Ovary (tissue), 9 donors: ENCODE results near the gene RBM6. TPM values are rescaled to one million over a fixed set of nuclear protein-coding genes. Genes with fewer than 3 reads are reported as not detected.
"Not testable (repeated sequence)": the region's sequence is repeated elsewhere in the genome, so short reads cannot be mapped to it uniquely, and the experiment has no call there.

Source experiments
- DNase-seq, 5 donors: peaks; one replicate each; pipeline ENCODE4 v3.0.0-alpha.2; 2019 to 2020
- H3K27ac ChIP-seq, 2 donors: fragments of 200-600 bp; one replicate each; pipeline versions ENCODE4 v1.5.1 to v1.8.0; 2019 to 2022
- H3K27me3 ChIP-seq: fragments of 200-600 bp; one replicate; pipeline ENCODE4 v1.8.0; 2022
- H3K36me3 ChIP-seq: fragments of 200-600 bp; sonication (generic); one replicate; pipeline ENCODE4 v1.5.1; 2019
- H3K4me1 ChIP-seq: one replicate; pipeline ENCODE4 v1.8.1; 2013; ENCODE audit warnings: mild to moderate bottlenecking, moderate library complexity; ENCODE audit not compliant: insufficient read depth
- H3K4me3 ChIP-seq: fragments of 200-600 bp; sonication (generic); one replicate; pipeline ENCODE4 v1.5.1; 2017
- H3K9me3 ChIP-seq, 2 donors: fragments of 200-600 bp in 1 of 2; sonication (generic) in 1 of 2; one replicate each; pipeline versions ENCODE4 v1.5.1 to v1.8.1; 2013 to 2019; ENCODE audit warnings: mild to moderate bottlenecking in 1 of 2, moderate library complexity in 1 of 2
- CTCF ChIP-seq, 3 donors: fragments of 450-650 bp in 2 of 3; fragments of 200-600 bp in 1 of 3; IDR thresholded peaks; one replicate each; pipeline versions ENCODE4 v1.5.1 to v1.8.0; 2016 to 2022; ENCODE audit warnings: antibody characterized with exemption in 3 of 3, mild to moderate bottlenecking in 1 of 3
- EP300 ChIP-seq: sonication (generic); formaldehyde crosslinking; IDR thresholded peaks from one replicate; pipeline ENCODE4 v1.6.1; 2017; ENCODE audit warnings: antibody characterized with exemption
- POLR2A ChIP-seq: fragments of 450-650 bp; IDR thresholded peaks from one replicate; pipeline ENCODE4 v1.6.1; 2017; ENCODE audit warnings: antibody characterized with exemption, mild to moderate bottlenecking, moderate library complexity
- WGBS, 3 donors: extraction: QIAGEN DNeasy Blood & Tissue Kit in 1 of 3; methylation state at CpG; one replicate each; pipeline versions ENCODE4 v1.1.5 to v1.1.7; 2013 to 2017; 5-methylcytosine and 5-hydroxymethylcytosine counted together
- intact Hi-C, 4 donors: fragments of 100-400 bp; cut with DNase I; formaldehyde crosslinking; loops; one replicate each; pipeline versions ENCODE4 v1.11.0 to v1.15.1; 2022 to 2023
- polyA plus RNA-seq, 2 donors: library from polyadenylated mRNA; stranded (reverse); fragments of 200-250 nt in 1 of 2; fragments of 350-450 nt in 1 of 2; fragmentation: Illumina TruSeq in 1 of 2; extraction: RNeasy Lipid Tissue Mini Kit (QIAGEN cat#74804) in 1 of 2; gene quantifications; one replicate each; pipeline ENCODE4 v1.2.3, GENCODE V29; 2013 to 2014
- total RNA-seq, 7 donors: library from RNA; depleted of rRNA in 2 of 7; stranded (reverse); fragments of >200 nt in 2 of 7; fragmentation: NEBNext Ultra II Directional in 3 of 7; extraction: Animal tissue kit (Norgen Biotek cat#: 25700) in 3 of 7; gene quantifications; one replicate each; pipeline versions ENCODE4 v1.1.0 to v1.2.4, GENCODE V29; 2016 to 2023
- donor health status: DM: no; HTN: no; CAD: no; lungs with moderate emphysema.
- donor health status: DM: no; HTN: no; CAD: no.
- donor health status: Bipolar disorder and iron deficiency.
- donor health status: DM: yes; HTN: yes; CAD: no.
- donor health status: DM: no; HTN: no; CAD: no.
- donor health status: DM: yes; HTN: yes; CAD: no.

RBM6 gene
- total and polyA plus RNA-seq, 9 donors, result 70.1 to 108 (median 88.0) TPM

- Histone ChIP-seq H3K27ac (no peak overlapping the region), H3K9me3 (no peaks in the 10 kb centered on the region), H3K27me3 (no peaks in the 10 kb centered on the region), H3K36me3 (no peaks in the 10 kb centered on the region), H3K4me1 (no peaks in the 10 kb centered on the region), H3K4me3 (no peak overlapping the region)
- TF ChIP-seq POLR2A (no peak), CTCF (IDR thresholded peaks at IDR 0.05) (no peak), EP300 (no peak)
- WGBS, 3 donors, result 94 to 96% (median 95%) methylated on average over 6 of the region's 6 CpGs
- no peak for DNase-seq
- intact Hi-C loops, result no loop called here
Measured at GRCh38 chr3:50057756-50058155, 117.8 kb downstream of the RBM6 start.

DNA sequence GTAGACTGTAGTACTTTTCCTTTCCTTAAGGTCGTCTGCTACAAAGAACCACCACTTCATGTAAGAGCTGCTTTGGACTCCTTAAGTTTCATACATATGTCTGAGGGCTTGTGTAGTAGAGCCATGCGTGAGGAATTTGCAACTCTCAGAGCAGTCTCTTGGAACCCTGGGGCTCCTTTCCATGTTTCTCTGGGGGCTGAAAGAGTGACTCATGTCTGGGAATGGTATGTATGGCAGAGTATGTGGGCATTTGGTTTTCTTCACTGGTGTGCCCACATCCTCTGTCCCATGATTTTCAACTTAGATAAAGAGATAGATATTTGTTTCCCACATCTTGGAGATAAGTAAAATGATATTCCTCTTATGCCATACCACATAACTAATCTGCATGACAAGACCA is 128.2 kb downstream of the RBM6 start:
- Histone ChIP-seq H3K36me3 (no peaks in the 10 kb centered on the region), H3K4me1 (no peaks in the 10 kb centered on the region), H3K27ac (no peak overlapping the region), H3K4me3 (no peak overlapping the region), H3K9me3 (no peaks in the 10 kb centered on the region), H3K27me3 (no peaks in the 10 kb centered on the region)
- no peak for DNase-seq
- intact Hi-C loops, result no loop called here
- TF ChIP-seq CTCF (IDR thresholded peaks at IDR 0.05) (no peak), EP300 (no peak), POLR2A (no peak)
- 80 to 90% (median 87%) methylated on average over 2 of the region's 2 CpGs for WGBS, 3 donors

DNA sequence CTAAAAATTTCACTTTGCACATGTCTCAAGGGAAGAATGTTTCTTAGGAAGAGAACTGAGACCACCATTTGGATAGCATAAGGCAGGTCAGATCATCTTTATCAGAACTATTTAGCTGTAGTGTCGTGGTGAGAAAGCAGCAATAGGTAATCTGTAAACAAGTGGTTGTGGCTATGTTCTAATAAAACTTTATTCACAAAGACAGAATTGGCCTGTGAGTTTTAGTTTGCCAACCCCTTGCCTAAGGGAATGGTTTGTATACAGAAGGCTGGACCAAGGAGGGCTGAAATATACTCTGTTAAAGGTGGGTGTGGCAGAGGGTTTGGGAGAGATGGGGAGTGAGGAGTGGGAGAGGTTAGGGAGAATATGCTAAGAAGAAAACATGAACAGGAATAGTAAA is 138.1 kb downstream of the RBM6 start:
- TF ChIP-seq EP300, result no peak
- no peak for TF ChIP-seq CTCF (IDR thresholded peaks at IDR 0.05)
- intact Hi-C loops, result no loop called here
- H3K36me3 ChIP-seq, result no peaks in the 10 kb centered on the region

DNA sequence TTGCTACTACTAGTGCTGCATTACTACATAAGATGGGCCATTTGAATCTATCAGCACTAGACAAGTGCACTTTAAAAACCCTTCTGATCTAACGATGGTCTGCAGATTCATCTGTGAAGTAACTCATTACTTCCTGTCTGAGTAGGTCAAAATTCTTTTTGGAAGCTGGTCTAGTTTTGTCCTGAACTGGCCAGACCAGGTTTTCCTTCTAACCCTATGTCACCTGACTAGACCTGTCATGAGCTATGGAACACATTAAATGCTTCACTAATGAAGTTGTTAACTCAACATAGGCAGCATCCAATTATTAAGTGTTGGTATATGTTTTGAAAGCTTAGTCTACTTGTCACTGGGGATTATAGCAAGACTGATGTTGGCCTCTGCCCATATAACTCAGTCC is 138.7 kb downstream of the RBM6 start:
- intact Hi-C loops, result no loop called here
- no peak for TF ChIP-seq EP300
- no peak for TF ChIP-seq POLR2A
- TF ChIP-seq CTCF (IDR thresholded peaks at IDR 0.05), result no peak
- no peak overlapping the region for H3K4me3 ChIP-seq
- H3K36me3 ChIP-seq, result no peaks in the 10 kb centered on the region
- 44 to 46% (median 46%) methylated on average over 1 of the region's 1 CpG for WGBS, 3 donors
- no peaks in the 10 kb centered on the region for H3K4me1 ChIP-seq
- no peaks in the 10 kb centered on the region for H3K9me3 ChIP-seq
- no peaks in the 10 kb centered on the region for H3K27me3 ChIP-seq
- H3K27ac ChIP-seq, result no peak overlapping the region
- DNase-seq, result no peak

More for the DNA sequence above, 138.1 kb downstream of the RBM6 start:
- H3K4me1 ChIP-seq, result no peaks in the 10 kb centered on the region
- H3K9me3 ChIP-seq, result no peaks in the 10 kb centered on the region
- DNase-seq, result no peak
- WGBS, 3 donors, result 89 to 99% (median 93%) methylated on average over 1 of the region's 1 CpG
- H3K27ac ChIP-seq, result no peak overlapping the region
- no peak overlapping the region for H3K4me3 ChIP-seq
- no peaks in the 10 kb centered on the region for H3K27me3 ChIP-seq

DNA sequence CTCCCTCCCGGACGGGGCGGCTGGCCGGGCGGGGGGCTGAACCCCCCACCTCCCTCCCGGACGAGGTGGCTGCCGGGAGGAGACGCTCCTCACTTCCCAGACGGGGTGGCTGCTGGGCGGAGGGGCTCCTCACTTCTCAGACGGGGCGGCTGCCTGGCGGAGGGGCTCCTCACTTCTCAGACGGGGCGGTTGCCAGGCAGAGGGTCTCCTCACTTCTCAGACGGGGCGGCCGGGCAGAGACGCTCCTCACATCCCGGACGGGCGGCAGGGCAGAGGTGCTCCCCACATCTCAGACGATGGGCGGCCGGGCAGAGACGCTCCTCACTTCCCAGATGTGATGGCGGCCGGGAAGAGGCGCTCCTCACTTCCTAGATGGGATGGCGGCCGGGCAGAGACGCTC is 145.0 kb downstream of the RBM6 start:
- H3K36me3 ChIP-seq, H3K27ac ChIP-seq, H3K27me3 ChIP-seq, H3K4me3 ChIP-seq, DNase-seq, intact Hi-C loops, H3K9me3 ChIP-seq, H3K4me1 ChIP-seq: not testable (repeated sequence)
- 91 to 100% methylated on average over 11 to 21 of the region's 33 CpGs; no CpG with 5 or more reads in 1 of the 3 donors for WGBS, 3 donors
